HepG2 (cell line): ENCODE data around the gene FAF1. TPM values are rescaled to one million over a fixed set of nuclear protein-coding genes. Genes with fewer than 3 reads are reported as not detected.

Experiments used
- ATAC-seq: fragments of 200-7000 bp; cut with Tn5 transposase; 3 replicates; pipeline ENCODE4 v1.9.1; 2020; ENCODE audit warnings: mild to moderate bottlenecking, moderate library complexity
- BruUV-seq: library from RNA; stranded (reverse); fragments of 400-500 nt; replicated peaks from 2 replicates; lab custom pipeline; 2021; lab: Mats Ljungman, UMichigan
- CTCF ChIA-PET: fragments of 300-600 bp; formaldehyde crosslinking; extraction: SDS; loops from one replicate; lab custom pipeline; 2021; ENCODE audit warnings: low total read pairs, inconsistent platforms, low intra/inter-chr PET ratio; lab: Yijun Ruan, JAX
- POLR2A ChIA-PET: fragments of 350-600 bp; sonication (Branson Sonifier 250); formaldehyde crosslinking; loops from one replicate; lab custom pipeline; 2020; ENCODE audit warnings: antibody characterized with exemption, inconsistent platforms; lab: Yijun Ruan, JAX
- DNase-seq: peaks from one replicate; pipeline ENCODE4 v3.0.0-alpha.2; 2015; ENCODE audit warnings: low spot score
- FAIRE-seq: peaks from 3 replicates; lab custom pipeline; 2011; peaks lifted over from hg19 to GRCh38; lab: Jason Lieb, UNC
- H2AFZ ChIP-seq: one replicate; pipeline ENCODE4 v1.6.1; 2011; ENCODE audit warnings: low read length, inconsistent platforms
- H3K27ac ChIP-seq: fragments of 300-600 bp; 3 replicates; pipeline ENCODE4 v1.8.0; 2011; ENCODE audit warnings: mixed run types, mild to moderate bottlenecking, mixed read lengths, low read length, inconsistent platforms; ENCODE audit not compliant: insufficient read depth; ENCODE audit errors: extremely low read length
- H3K27me3 ChIP-seq, 2 experiments: fragments of 200-600 bp in 1 of 2; 2 replicates in 1 of 2; 3 replicates in 1 of 2; pipeline versions ENCODE4 v1.6.0 to v1.8.0; 2011; ENCODE audit warnings: low read length in 2 of 2, mild to moderate bottlenecking in 2 of 2, moderate library complexity in 2 of 2, inconsistent platforms in 1 of 2; ENCODE audit not compliant: insufficient read depth in 2 of 2, control insufficient read depth in 1 of 2
- H3K36me3 ChIP-seq, 2 experiments: fragments of 200-600 bp in 1 of 2; replicated peaks in 1 of 2; 2 replicates in 1 of 2; 3 replicates in 1 of 2; pipeline versions ENCODE4 v1.5.1 to v1.8.0; 2011; ENCODE audit warnings: low read length in 2 of 2, inconsistent platforms in 1 of 2; ENCODE audit not compliant: insufficient read depth in 2 of 2, control insufficient read depth in 1 of 2
- H3K4me1 ChIP-seq: 2 replicates; pipeline ENCODE4 v1.5.1; 2012; ENCODE audit warnings: low read length, inconsistent platforms; ENCODE audit not compliant: insufficient read depth
- H3K4me2 ChIP-seq: 2 replicates; pipeline ENCODE4 v1.6.0; 2011; ENCODE audit warnings: low read depth, low read length, inconsistent platforms
- H3K4me3 ChIP-seq, 3 experiments: fragments of 200-600 bp in 1 of 3; sonication (generic), shearing (Covaris generic) in 1 of 3; replicated peaks in 1 of 3; 2 replicates each; pipeline ENCODE4 v1.5.1; 2011 to 2016; ENCODE audit warnings: low read length in 3 of 3, inconsistent platforms in 2 of 3, low read depth in 2 of 3, mild to moderate bottlenecking in 2 of 3, control low read depth in 1 of 3, mixed read lengths in 1 of 3; ENCODE audit not compliant: insufficient read depth in 1 of 3
- H3K79me2 ChIP-seq: one replicate; pipeline ENCODE4 v1.6.1; 2011; ENCODE audit warnings: low read length, inconsistent platforms; ENCODE audit not compliant: insufficient read depth
- H3K9ac ChIP-seq: 2 replicates; pipeline ENCODE4 v1.6.0; 2011; ENCODE audit warnings: mild to moderate bottlenecking, low read depth, low read length, inconsistent platforms; ENCODE audit not compliant: insufficient read depth
- H3K9me3 ChIP-seq: 2 replicates; pipeline ENCODE4 v1.5.1; 2012; ENCODE audit warnings: mild to moderate bottlenecking, low read length
- H4K20me1 ChIP-seq: 2 replicates; pipeline ENCODE4 v1.6.0; 2011; ENCODE audit warnings: inconsistent platforms, mild to moderate bottlenecking, low read length, moderate library complexity; ENCODE audit not compliant: insufficient read depth
- MAFG ChIP-seq: sonication (generic); formaldehyde crosslinking; IDR thresholded peaks from 2 replicates; pipeline ENCODE4 v1.5.1; 2020; ENCODE audit warnings: mild to moderate bottlenecking, missing genetic modification reagents
- SUZ12 ChIP-seq: fragments of 150-350 bp; IDR thresholded peaks from 2 replicates; pipeline ENCODE4 v1.6.1; 2014; ENCODE audit warnings: low read depth, low read length
- ZNF567 ChIP-seq: sonication (generic); formaldehyde crosslinking; IDR thresholded peaks from 2 replicates; pipeline ENCODE4 v1.8.1; 2023; ENCODE audit warnings: mild to moderate bottlenecking, missing genetic modification reagents, borderline replicate concordance
- WGBS: methylation state at CpG from one replicate; pipeline ENCODE4 v1.1.6; 2017; ENCODE audit warnings: low lambda C conversion rate; 5-methylcytosine and 5-hydroxymethylcytosine counted together
- in situ Hi-C: cut with HindIII; loops from 2 replicates; pipeline ENCODE4 v1.10.0; 2017; ENCODE audit warnings: low pct_unique_long_range_greater_than_20kb; ENCODE audit not compliant: extremely low pct_ligation_motif_present
- intact Hi-C: fragments of 100-400 bp; cut with micrococcal nuclease; formaldehyde crosslinking; loops from one replicate; pipeline ENCODE4 v1.10.0; 2022; ENCODE audit not compliant: unreplicated experiment
- polyA plus RNA-seq, 8 experiments: library from polyadenylated mRNA; depleted of rRNA in 3 of 8; stranded (reverse) in 7 of 8; unstranded in 1 of 8; fragments of >200 nt; fragmentation: Illumina TruSeq in 4 of 8; extraction: Trizol in 4 of 8; gene quantifications; 2 replicates each; pipeline versions ENCODE4 v1.2.1 to v1.2.3, GENCODE V29; 2011 to 2016; ENCODE audit warnings: low read depth in 4 of 8, missing spikeins in 1 of 8, mixed read lengths in 1 of 8; ENCODE audit not compliant: insufficient read depth in 1 of 8
- total RNA-seq, 5 experiments: library from RNA; depleted of rRNA; stranded (reverse); fragments of >200 nt; fragmentation: Illumina TruSeq; extraction: Trizol; gene quantifications; 2 replicates each; pipeline ENCODE4 v1.2.3, GENCODE V29; 2016; ENCODE audit warnings: low read depth in 1 of 5
- TF ChIP-seq, protein P1 (sequence below): sonication (generic); formaldehyde crosslinking; IDR thresholded peaks from 2 replicates; pipeline ENCODE4 v1.9.0; 2021; ENCODE audit warnings: missing genetic modification reagents, borderline replicate concordance

Gene FAF1
- total and polyA plus RNA-seq, 2 of the 13 experiments (the other 11 are each of a cell fraction or from before 2014, with no cell fraction given) = 19.4 to 63.3 TPM

DNA sequence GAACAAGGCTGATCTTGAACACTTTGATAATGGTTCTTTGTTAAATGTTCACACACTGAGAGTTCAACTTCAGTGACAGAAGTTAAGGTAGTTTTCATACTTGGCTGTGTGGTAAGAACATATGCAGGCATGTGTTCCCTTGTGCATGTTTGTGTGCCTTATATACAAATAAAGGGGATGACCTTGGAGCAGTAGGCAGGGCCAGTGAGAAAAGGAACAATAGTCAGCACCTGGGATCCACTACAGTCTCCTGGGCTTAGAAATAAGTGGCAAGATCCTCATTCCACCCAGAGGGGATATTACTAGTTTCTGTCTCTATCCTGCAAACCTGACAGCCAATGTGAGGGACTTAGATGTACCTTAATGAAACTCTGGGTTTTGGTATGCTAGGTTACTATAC lies 486.6 kb downstream of the FAF1 start:
- in situ Hi-C loops (no loop called here), intact Hi-C loops (no loop called here)
- ATAC-seq (no peak), DNase-seq (peak; percentile 1), FAIRE-seq (no peak)
- H3K36me3 ChIP-seq = peaks cover 2 to 16% of the 10 kb centered on the region in 2 experiments; a peak in 3 of 5 replicates
- H4K20me1 ChIP-seq = no peaks in the 10 kb centered on the region; the same call in 1 of the 2 replicates
- no peak overlapping the region for H3K4me2 ChIP-seq
- H3K4me3 ChIP-seq = no peak overlapping the region
- no peaks in the 10 kb centered on the region for H3K27me3 ChIP-seq
- no peaks in the 10 kb centered on the region for H3K79me2 ChIP-seq
- peaks cover 26% of the 10 kb centered on the region for H3K4me1 ChIP-seq
- no peak for TF ChIP-seq SUZ12
- TF ChIP-seq, protein P1, sequence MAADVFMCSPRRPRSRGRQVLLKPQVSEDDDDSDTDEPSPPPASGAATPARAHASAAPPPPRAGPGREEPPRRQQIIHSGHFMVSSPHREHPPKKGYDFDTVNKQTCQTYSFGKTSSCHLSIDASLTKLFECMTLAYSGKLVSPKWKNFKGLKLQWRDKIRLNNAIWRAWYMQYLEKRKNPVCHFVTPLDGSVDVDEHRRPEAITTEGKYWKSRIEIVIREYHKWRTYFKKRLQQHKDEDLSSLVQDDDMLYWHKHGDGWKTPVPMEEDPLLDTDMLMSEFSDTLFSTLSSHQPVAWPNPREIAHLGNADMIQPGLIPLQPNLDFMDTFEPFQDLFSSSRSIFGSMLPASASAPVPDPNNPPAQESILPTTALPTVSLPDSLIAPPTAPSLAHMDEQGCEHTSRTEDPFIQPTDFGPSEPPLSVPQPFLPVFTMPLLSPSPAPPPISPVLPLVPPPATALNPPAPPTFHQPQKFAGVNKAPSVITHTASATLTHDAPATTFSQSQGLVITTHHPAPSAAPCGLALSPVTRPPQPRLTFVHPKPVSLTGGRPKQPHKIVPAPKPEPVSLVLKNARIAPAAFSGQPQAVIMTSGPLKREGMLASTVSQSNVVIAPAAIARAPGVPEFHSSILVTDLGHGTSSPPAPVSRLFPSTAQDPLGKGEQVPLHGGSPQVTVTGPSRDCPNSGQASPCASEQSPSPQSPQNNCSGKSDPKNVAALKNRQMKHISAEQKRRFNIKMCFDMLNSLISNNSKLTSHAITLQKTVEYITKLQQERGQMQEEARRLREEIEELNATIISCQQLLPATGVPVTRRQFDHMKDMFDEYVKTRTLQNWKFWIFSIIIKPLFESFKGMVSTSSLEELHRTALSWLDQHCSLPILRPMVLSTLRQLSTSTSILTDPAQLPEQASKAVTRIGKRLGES (CRISPR knock-in tag) = no peak
- no TSS peak for BruUV-seq
- ChIA-PET POLR2A (no interaction called here), CTCF (no interaction called here)
- no peak overlapping the region for H2AFZ ChIP-seq
- H3K9me3 ChIP-seq = no peaks in the 10 kb centered on the region
- H3K9ac ChIP-seq = no peak overlapping the region
- no peak overlapping the region for H3K27ac ChIP-seq

DNA sequence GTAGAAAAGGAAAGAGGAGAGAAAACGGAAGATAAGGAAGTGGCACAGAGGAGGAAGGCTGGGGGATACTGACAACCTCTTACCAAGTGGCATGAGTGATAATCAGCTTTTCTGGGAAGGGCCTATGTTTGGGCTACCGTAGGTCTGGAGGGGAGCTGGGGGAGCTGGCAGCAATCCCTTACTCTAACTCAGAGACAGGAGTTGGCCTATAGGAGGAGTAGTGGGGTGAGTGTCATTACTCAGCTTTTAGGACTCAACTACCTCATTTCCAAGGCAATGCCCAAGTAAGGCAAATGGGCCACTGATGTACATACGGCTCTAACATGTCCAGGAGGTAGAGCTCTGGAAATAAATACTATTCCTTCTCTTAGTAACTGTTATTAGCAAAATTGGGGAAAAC lies 488.1 kb downstream of the FAF1 start:
- no peak for TF ChIP-seq MAFG (CRISPR knock-in tag)
- no peak for TF ChIP-seq ZNF567 (CRISPR knock-in tag)
- Histone ChIP-seq H3K79me2 (no peaks in the 10 kb centered on the region), H3K9ac (no peak overlapping the region), H3K4me3 (no peak overlapping the region), H3K4me2 (no peak overlapping the region), H4K20me1 (no peaks in the 10 kb centered on the region; the same call in 1 of the 2 replicates), H2AFZ (no peak overlapping the region), H3K36me3 (peaks cover 2 to 16% of the 10 kb centered on the region in 2 experiments; a peak in 3 of 5 replicates), H3K9me3 (no peaks in the 10 kb centered on the region), H3K4me1 (peaks cover 26% of the 10 kb centered on the region), H3K27me3 (no peaks in the 10 kb centered on the region), H3K27ac (no peak overlapping the region)
- WGBS = 95% methylated on average over 3 of the region's 3 CpGs
- CTCF ChIA-PET = no interaction called here
- no peak for ATAC-seq
- in situ Hi-C loops = no loop called here
- no peak for DNase-seq
- POLR2A ChIA-PET = no interaction called here
- FAIRE-seq = no peak
- BruUV-seq = no TSS peak
- intact Hi-C loops = no loop called here
